HEK293 (cell line): ENCODE results near the gene CYP11A1.

Experiments
- GLI4 ChIP-seq: fragments of 450-650 bp; formaldehyde crosslinking; IDR thresholded peaks from 2 replicates; pipeline ENCODE4 v1.5.1; 2016; ENCODE audit warnings: missing biosample characterization, missing genetic modification characterization
- RBAK ChIP-seq: fragments of 450-650 bp; formaldehyde crosslinking; IDR thresholded peaks from 2 replicates; pipeline ENCODE4 v1.5.1; 2016; ENCODE audit warnings: missing biosample characterization, missing genetic modification characterization
- SALL2 ChIP-seq: fragments of 450-650 bp; formaldehyde crosslinking; IDR thresholded peaks from 2 replicates; pipeline ENCODE4 v1.5.0; 2017; ENCODE audit warnings: missing biosample characterization, mild to moderate bottlenecking, missing genetic modification characterization, borderline replicate concordance
- SP2 ChIP-seq: fragments of 450-650 bp; formaldehyde crosslinking; IDR thresholded peaks from 2 replicates; pipeline ENCODE4 v1.5.1; 2016; ENCODE audit warnings: missing biosample characterization, missing genetic modification characterization
- YY2 ChIP-seq: fragments of 450-650 bp; formaldehyde crosslinking; IDR thresholded peaks from 2 replicates; pipeline ENCODE4 v1.5.1; 2016; ENCODE audit warnings: missing biosample characterization, missing genetic modification characterization
- ZEB2 ChIP-seq: fragments of 450-650 bp; formaldehyde crosslinking; IDR thresholded peaks from 2 replicates; pipeline ENCODE4 v1.5.1; 2016; ENCODE audit warnings: missing biosample characterization, missing genetic modification characterization
- ZFP3 ChIP-seq: fragments of 450-650 bp; formaldehyde crosslinking; IDR thresholded peaks from 2 replicates; pipeline ENCODE4 v1.5.1; 2016; ENCODE audit warnings: low read depth, missing biosample characterization, missing genetic modification characterization
- ZNF433 ChIP-seq: fragments of 450-650 bp; formaldehyde crosslinking; IDR thresholded peaks from 2 replicates; pipeline ENCODE4 v1.5.1; 2016; ENCODE audit warnings: missing biosample characterization, missing genetic modification characterization, low read depth
- ZNF501 ChIP-seq: fragments of 450-650 bp; formaldehyde crosslinking; IDR thresholded peaks from 2 replicates; pipeline ENCODE4 v1.5.1; 2016; ENCODE audit warnings: missing biosample characterization, missing genetic modification characterization
- TF ChIP-seq, protein P1 (sequence below): fragments of 450-650 bp; formaldehyde crosslinking; IDR thresholded peaks from 2 replicates; pipeline ENCODE4 v1.5.1; 2016; ENCODE audit warnings: missing biosample characterization, missing genetic modification characterization
- TF ChIP-seq, protein P2 (sequence below): fragments of 450-650 bp; formaldehyde crosslinking; IDR thresholded peaks from 2 replicates; pipeline ENCODE4 v1.5.1; 2016; ENCODE audit warnings: missing biosample characterization, missing genetic modification characterization
- TF ChIP-seq, protein P3 (sequence below): fragments of 450-650 bp; formaldehyde crosslinking; IDR thresholded peaks from 2 replicates; pipeline ENCODE4 v1.5.1; 2016; ENCODE audit warnings: missing biosample characterization, missing genetic modification characterization
- TF ChIP-seq, protein P4 (sequence below): fragments of 450-650 bp; formaldehyde crosslinking; IDR thresholded peaks from 2 replicates; pipeline ENCODE4 v1.5.1; 2016; ENCODE audit warnings: missing biosample characterization, missing genetic modification characterization
- TF ChIP-seq, protein P5 (sequence below): fragments of 450-650 bp; formaldehyde crosslinking; IDR thresholded peaks from 2 replicates; pipeline ENCODE4 v1.5.1; 2016; ENCODE audit warnings: missing biosample characterization, missing genetic modification characterization

DNA sequence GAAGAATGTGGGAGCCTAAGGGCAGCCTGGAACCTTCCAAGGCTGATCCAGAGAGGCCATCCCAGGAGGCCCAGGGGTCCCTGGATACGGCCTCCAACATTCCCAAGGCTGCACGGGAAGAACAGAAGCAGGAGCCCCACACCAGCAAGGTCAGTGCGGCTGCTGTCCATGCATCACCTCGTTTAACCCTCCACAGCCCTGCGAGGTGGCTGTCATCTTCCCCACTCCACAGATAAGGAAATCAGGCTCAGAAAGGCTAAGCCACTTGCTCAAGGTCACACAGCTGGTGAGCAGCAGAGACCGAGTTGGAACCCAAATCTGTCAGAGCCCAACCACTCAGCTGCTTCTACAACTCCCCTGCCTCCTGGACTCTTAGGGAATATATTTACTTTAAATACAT is 44.7 kb upstream of the CYP11A1 start:
- TF ChIP-seq, protein P1, sequence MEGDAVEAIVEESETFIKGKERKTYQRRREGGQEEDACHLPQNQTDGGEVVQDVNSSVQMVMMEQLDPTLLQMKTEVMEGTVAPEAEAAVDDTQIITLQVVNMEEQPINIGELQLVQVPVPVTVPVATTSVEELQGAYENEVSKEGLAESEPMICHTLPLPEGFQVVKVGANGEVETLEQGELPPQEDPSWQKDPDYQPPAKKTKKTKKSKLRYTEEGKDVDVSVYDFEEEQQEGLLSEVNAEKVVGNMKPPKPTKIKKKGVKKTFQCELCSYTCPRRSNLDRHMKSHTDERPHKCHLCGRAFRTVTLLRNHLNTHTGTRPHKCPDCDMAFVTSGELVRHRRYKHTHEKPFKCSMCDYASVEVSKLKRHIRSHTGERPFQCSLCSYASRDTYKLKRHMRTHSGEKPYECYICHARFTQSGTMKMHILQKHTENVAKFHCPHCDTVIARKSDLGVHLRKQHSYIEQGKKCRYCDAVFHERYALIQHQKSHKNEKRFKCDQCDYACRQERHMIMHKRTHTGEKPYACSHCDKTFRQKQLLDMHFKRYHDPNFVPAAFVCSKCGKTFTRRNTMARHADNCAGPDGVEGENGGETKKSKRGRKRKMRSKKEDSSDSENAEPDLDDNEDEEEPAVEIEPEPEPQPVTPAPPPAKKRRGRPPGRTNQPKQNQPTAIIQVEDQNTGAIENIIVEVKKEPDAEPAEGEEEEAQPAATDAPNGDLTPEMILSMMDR = no peak
- TF ChIP-seq, protein P2, sequence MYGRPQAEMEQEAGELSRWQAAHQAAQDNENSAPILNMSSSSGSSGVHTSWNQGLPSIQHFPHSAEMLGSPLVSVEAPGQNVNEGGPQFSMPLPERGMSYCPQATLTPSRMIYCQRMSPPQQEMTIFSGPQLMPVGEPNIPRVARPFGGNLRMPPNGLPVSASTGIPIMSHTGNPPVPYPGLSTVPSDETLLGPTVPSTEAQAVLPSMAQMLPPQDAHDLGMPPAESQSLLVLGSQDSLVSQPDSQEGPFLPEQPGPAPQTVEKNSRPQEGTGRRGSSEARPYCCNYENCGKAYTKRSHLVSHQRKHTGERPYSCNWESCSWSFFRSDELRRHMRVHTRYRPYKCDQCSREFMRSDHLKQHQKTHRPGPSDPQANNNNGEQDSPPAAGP (tag by site-specific recombination) = no peak
- TF ChIP-seq ZFP3 (no peak), RBAK (tag by site-specific recombination) (no peak), ZNF501 (tag by site-specific recombination) (no peak), SP2 (tag by site-specific recombination) (no peak), SALL2 (tag by site-specific recombination) (no peak), ZNF433 (tag by site-specific recombination) (no peak), ZEB2 (tag by site-specific recombination) (no peak), YY2 (tag by site-specific recombination) (no peak), GLI4 (tag by site-specific recombination) (no peak)
- TF ChIP-seq, protein P3, sequence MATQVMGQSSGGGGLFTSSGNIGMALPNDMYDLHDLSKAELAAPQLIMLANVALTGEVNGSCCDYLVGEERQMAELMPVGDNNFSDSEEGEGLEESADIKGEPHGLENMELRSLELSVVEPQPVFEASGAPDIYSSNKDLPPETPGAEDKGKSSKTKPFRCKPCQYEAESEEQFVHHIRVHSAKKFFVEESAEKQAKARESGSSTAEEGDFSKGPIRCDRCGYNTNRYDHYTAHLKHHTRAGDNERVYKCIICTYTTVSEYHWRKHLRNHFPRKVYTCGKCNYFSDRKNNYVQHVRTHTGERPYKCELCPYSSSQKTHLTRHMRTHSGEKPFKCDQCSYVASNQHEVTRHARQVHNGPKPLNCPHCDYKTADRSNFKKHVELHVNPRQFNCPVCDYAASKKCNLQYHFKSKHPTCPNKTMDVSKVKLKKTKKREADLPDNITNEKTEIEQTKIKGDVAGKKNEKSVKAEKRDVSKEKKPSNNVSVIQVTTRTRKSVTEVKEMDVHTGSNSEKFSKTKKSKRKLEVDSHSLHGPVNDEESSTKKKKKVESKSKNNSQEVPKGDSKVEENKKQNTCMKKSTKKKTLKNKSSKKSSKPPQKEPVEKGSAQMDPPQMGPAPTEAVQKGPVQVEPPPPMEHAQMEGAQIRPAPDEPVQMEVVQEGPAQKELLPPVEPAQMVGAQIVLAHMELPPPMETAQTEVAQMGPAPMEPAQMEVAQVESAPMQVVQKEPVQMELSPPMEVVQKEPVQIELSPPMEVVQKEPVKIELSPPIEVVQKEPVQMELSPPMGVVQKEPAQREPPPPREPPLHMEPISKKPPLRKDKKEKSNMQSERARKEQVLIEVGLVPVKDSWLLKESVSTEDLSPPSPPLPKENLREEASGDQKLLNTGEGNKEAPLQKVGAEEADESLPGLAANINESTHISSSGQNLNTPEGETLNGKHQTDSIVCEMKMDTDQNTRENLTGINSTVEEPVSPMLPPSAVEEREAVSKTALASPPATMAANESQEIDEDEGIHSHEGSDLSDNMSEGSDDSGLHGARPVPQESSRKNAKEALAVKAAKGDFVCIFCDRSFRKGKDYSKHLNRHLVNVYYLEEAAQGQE (tag by site-specific recombination) = no peak
- TF ChIP-seq, protein P4, sequence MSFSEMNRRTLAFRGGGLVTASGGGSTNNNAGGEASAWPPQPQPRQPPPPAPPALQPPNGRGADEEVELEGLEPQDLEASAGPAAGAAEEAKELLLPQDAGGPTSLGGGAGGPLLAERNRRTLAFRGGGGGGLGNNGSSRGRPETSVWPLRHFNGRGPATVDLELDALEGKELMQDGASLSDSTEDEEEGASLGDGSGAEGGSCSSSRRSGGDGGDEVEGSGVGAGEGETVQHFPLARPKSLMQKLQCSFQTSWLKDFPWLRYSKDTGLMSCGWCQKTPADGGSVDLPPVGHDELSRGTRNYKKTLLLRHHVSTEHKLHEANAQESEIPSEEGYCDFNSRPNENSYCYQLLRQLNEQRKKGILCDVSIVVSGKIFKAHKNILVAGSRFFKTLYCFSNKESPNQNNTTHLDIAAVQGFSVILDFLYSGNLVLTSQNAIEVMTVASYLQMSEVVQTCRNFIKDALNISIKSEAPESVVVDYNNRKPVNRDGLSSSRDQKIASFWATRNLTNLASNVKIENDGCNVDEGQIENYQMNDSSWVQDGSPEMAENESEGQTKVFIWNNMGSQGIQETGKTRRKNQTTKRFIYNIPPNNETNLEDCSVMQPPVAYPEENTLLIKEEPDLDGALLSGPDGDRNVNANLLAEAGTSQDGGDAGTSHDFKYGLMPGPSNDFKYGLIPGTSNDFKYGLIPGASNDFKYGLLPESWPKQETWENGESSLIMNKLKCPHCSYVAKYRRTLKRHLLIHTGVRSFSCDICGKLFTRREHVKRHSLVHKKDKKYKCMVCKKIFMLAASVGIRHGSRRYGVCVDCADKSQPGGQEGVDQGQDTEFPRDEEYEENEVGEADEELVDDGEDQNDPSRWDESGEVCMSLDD (tag by site-specific recombination) = no peak
- TF ChIP-seq, protein P5, sequence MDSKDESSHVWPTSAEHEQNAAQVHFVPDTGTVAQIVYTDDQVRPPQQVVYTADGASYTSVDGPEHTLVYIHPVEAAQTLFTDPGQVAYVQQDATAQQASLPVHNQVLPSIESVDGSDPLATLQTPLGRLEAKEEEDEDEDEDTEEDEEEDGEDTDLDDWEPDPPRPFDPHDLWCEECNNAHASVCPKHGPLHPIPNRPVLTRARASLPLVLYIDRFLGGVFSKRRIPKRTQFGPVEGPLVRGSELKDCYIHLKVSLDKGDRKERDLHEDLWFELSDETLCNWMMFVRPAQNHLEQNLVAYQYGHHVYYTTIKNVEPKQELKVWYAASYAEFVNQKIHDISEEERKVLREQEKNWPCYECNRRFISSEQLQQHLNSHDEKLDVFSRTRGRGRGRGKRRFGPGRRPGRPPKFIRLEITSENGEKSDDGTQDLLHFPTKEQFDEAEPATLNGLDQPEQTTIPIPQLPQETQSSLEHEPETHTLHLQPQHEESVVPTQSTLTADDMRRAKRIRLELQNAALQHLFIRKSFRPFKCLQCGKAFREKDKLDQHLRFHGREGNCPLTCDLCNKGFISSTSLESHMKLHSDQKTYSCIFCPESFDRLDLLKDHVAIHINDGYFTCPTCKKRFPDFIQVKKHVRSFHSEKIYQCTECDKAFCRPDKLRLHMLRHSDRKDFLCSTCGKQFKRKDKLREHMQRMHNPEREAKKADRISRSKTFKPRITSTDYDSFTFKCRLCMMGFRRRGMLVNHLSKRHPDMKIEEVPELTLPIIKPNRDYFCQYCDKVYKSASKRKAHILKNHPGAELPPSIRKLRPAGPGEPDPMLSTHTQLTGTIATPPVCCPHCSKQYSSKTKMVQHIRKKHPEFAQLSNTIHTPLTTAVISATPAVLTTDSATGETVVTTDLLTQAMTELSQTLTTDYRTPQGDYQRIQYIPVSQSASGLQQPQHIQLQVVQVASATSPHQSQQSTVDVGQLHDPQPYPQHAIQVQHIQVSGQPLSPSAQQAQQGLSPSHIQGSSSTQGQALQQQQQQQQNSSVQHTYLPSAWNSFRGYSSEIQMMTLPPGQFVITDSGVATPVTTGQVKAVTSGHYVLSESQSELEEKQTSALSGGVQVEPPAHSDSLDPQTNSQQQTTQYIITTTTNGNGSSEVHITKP (tag by site-specific recombination) = no peak
